HepG2 (cell line): ENCODE measurements around the gene ZNF273. TPM values are rescaled to one million over a fixed set of nuclear protein-coding genes. Genes with fewer than 3 reads are reported as not detected.

Source experiments
- HNRNPH1 ChIP-seq: fragments of 200-400 bp; formaldehyde crosslinking; optimal IDR thresholded peaks from 2 replicates; pipeline ENCODE3; 2017; ENCODE audit warnings: mild to moderate bottlenecking, low read depth, low read length
- MEIS1 ChIP-seq: sonication (generic); formaldehyde crosslinking; IDR thresholded peaks from 2 replicates; pipeline ENCODE4 v1.9.0; 2021; ENCODE audit warnings: mild to moderate bottlenecking, missing genetic modification reagents, moderate library complexity, borderline replicate concordance
- NR3C1 ChIP-seq: sonication (generic); formaldehyde crosslinking; IDR thresholded peaks from 2 replicates; pipeline ENCODE4 v1.4.0; 2020; ENCODE audit warnings: missing genetic modification reagents
- PRMT3 ChIP-seq: sonication (generic); formaldehyde crosslinking; IDR thresholded peaks from 2 replicates; pipeline ENCODE4 v1.8.1; 2022; ENCODE audit warnings: low read depth, mild to moderate bottlenecking, moderate library complexity, missing genetic modification reagents, borderline replicate concordance
- SALL2 ChIP-seq: sonication (generic); formaldehyde crosslinking; IDR thresholded peaks from 2 replicates; pipeline ENCODE4 v1.8.1; 2023; ENCODE audit warnings: mild to moderate bottlenecking, missing genetic modification reagents, inconsistent platforms
- SIX4 ChIP-seq: sonication (generic); formaldehyde crosslinking; IDR thresholded peaks from 2 replicates; pipeline ENCODE4 v1.4.0; 2020; ENCODE audit warnings: missing genetic modification reagents
- SP2 ChIP-seq: sonication (generic); formaldehyde crosslinking; IDR thresholded peaks from 2 replicates; pipeline ENCODE4 v1.5.1; 2020; ENCODE audit warnings: mild to moderate bottlenecking, missing genetic modification reagents
- STAT6 ChIP-seq: sonication (generic); formaldehyde crosslinking; IDR thresholded peaks from 2 replicates; pipeline ENCODE4 v1.4.0; 2020; ENCODE audit warnings: missing genetic modification reagents, mild to moderate bottlenecking, borderline replicate concordance
- TBX3 ChIP-seq: fragments of 450-650 bp; IDR thresholded peaks from 2 replicates; pipeline ENCODE4 v1.6.1; 2017; ENCODE audit warnings: antibody characterized with exemption, mild to moderate bottlenecking, inconsistent platforms, borderline replicate concordance
- TCF7 ChIP-seq: sonication (generic); IDR thresholded peaks from 2 replicates; pipeline ENCODE4 v1.6.1; 2016; ENCODE audit warnings: antibody characterized with exemption, low read depth
- TOPORS ChIP-seq: sonication (generic); formaldehyde crosslinking; IDR thresholded peaks from 2 replicates; pipeline ENCODE4 v1.8.0; 2023; ENCODE audit warnings: mild to moderate bottlenecking, missing genetic modification reagents
- ZFP91 ChIP-seq: sonication (generic); formaldehyde crosslinking; IDR thresholded peaks from 2 replicates; pipeline ENCODE4 v1.9.0; 2022; ENCODE audit warnings: missing genetic modification reagents, mild to moderate bottlenecking, borderline replicate concordance
- ZNF180 ChIP-seq: sonication (generic); formaldehyde crosslinking; IDR thresholded peaks from 2 replicates; pipeline ENCODE4 v1.4.0; 2020; ENCODE audit warnings: low read depth, missing genetic modification reagents, borderline replicate concordance
- ZNF549 ChIP-seq: sonication (generic); formaldehyde crosslinking; IDR thresholded peaks from 2 replicates; pipeline ENCODE4 v1.5.0; 2020; ENCODE audit warnings: missing genetic modification reagents
- ZNF619 ChIP-seq: sonication (generic); formaldehyde crosslinking; IDR thresholded peaks from 2 replicates; pipeline ENCODE4 v1.4.0; 2020; ENCODE audit warnings: mild to moderate bottlenecking, missing genetic modification reagents
- ZNF775 ChIP-seq: sonication (generic); formaldehyde crosslinking; IDR thresholded peaks from 2 replicates; pipeline ENCODE4 v1.4.0; 2020; ENCODE audit warnings: missing genetic modification reagents, mild to moderate bottlenecking, moderate library complexity, borderline replicate concordance
- polyA plus RNA-seq, 8 experiments: library from polyadenylated mRNA; depleted of rRNA in 3 of 8; stranded (reverse) in 7 of 8; unstranded in 1 of 8; fragments of >200 nt; fragmentation: Illumina TruSeq in 4 of 8; extraction: Trizol in 4 of 8; gene quantifications; 2 replicates each; pipeline versions ENCODE4 v1.2.1 to v1.2.3, GENCODE V29; 2011 to 2016; ENCODE audit warnings: low read depth in 4 of 8, missing spikeins in 1 of 8, mixed read lengths in 1 of 8; ENCODE audit not compliant: insufficient read depth in 1 of 8
- total RNA-seq, 5 experiments: library from RNA; depleted of rRNA; stranded (reverse); fragments of >200 nt; fragmentation: Illumina TruSeq; extraction: Trizol; gene quantifications; 2 replicates each; pipeline ENCODE4 v1.2.3, GENCODE V29; 2016; ENCODE audit warnings: low read depth in 1 of 5
- TF ChIP-seq, protein P1 (sequence below), 2 experiments: sonication (generic) in 1 of 2; formaldehyde crosslinking in 1 of 2; IDR thresholded peaks; 2 replicates each; pipeline versions ENCODE4 v1.4.0 to v1.6.1; 2016 to 2020; ENCODE audit warnings: borderline replicate concordance in 1 of 2, low read depth in 1 of 2, mild to moderate bottlenecking in 1 of 2, missing genetic modification reagents in 1 of 2
- TF ChIP-seq, protein P2 (sequence below): sonication (generic); formaldehyde crosslinking; IDR thresholded peaks from 2 replicates; pipeline ENCODE4 v1.8.0; 2022; ENCODE audit warnings: low read depth, missing genetic modification reagents

Gene ZNF273
- total and polyA plus RNA-seq, 2 of the 13 experiments (the other 11 are each of a cell fraction or from before 2014, with no cell fraction given) = 1.7 to 5.8 TPM

DNA sequence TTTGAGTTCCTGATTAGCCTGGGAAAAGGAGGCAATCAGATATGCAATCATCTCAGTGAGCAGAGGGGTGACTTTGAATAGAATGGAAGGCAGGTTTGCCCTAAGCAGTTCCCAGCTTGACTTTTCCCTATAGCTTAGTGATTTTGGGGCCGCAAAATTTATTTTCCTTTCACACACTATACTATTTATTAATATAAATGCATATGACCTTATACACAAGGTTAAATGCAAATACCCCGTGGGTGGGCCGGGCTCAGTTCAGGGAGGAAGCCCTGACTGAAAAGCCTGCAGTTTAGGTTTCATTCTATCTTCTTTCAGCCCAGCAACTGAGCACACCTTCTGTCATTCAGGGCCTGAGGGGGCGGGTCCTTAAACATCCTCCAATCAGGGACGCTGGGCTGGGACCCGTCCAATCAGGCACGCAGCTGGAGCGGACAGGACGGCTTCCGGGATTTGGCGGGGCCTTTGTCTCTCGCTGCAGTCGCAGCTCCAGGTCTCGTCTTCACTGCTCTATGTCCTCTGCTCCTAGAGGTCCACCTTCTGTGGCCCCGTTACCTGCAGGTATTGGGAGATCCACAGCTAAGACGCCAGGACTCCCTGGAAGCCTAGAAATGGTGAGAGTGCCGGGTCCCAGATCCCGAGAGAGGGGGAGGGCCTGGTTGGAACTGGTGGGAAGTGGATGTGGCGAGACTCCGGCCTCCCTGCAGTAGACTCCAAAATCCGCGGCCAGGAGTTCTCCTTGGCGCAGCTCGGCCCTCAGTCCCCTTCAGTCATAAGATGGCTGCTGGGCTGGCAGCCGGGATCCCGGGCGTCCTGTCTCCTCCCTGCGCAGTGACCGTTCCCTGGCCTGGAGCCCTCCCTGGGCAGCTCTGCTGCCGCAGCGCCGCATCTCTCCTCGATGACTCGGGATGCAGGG is at the start of gene ZNF273 (continued):
- TF ChIP-seq HNRNPH1 = no peak
- TF ChIP-seq ZNF619 = no peak
- no peak for TF ChIP-seq ZNF775
- TF ChIP-seq, protein P1, sequence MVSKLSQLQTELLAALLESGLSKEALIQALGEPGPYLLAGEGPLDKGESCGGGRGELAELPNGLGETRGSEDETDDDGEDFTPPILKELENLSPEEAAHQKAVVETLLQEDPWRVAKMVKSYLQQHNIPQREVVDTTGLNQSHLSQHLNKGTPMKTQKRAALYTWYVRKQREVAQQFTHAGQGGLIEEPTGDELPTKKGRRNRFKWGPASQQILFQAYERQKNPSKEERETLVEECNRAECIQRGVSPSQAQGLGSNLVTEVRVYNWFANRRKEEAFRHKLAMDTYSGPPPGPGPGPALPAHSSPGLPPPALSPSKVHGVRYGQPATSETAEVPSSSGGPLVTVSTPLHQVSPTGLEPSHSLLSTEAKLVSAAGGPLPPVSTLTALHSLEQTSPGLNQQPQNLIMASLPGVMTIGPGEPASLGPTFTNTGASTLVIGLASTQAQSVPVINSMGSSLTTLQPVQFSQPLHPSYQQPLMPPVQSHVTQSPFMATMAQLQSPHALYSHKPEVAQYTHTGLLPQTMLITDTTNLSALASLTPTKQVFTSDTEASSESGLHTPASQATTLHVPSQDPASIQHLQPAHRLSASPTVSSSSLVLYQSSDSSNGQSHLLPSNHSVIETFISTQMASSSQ (IDR thresholded peaks at IDR 0.05; ENCODE audit: low read depth) = no peak
- TF ChIP-seq, protein P1 (CRISPR knock-in tag; IDR thresholded peaks at IDR 0.05; ENCODE audit: borderline replicate concordance) = no peak
- TF ChIP-seq TCF7 = no peak
- no peak for TF ChIP-seq SALL2 (CRISPR knock-in tag)
- TF ChIP-seq, protein P2, sequence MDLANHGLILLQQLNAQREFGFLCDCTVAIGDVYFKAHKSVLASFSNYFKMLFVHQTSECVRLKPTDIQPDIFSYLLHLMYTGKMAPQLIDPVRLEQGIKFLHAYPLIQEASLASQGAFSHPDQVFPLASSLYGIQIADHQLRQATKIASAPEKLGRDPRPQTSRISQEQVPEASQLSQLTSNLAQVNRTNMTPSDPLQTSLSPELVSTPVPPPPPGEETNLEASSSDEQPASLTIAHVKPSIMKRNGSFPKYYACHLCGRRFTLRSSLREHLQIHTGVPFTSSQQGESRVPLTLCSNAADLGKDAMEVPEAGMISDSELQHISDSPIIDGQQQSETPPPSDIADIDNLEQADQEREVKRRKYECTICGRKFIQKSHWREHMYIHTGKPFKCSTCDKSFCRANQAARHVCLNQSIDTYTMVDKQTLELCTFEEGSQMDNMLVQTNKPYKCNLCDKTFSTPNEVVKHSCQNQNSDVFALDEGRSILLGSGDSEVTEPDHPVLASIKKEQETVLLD (CRISPR knock-in tag) = no peak
- TF ChIP-seq MEIS1 = no peak
- TF ChIP-seq SP2 (CRISPR knock-in tag) = peak; percentile 87
- TF ChIP-seq ZFP91 (CRISPR knock-in tag) = no peak; the same call in 1 of the 2 replicates
- TF ChIP-seq SIX4 = no peak
- no peak for TF ChIP-seq STAT6
- no peak for TF ChIP-seq TBX3
- TF ChIP-seq PRMT3 (CRISPR knock-in tag) = no peak
- TF ChIP-seq TOPORS (CRISPR knock-in tag) = 0 out of 2 replicates have a peak, but pooled peaks have one; percentile 29
- no peak for TF ChIP-seq ZNF549
- TF ChIP-seq ZNF180 (CRISPR knock-in tag) = no peak
- no peak for TF ChIP-seq NR3C1
